IPS-18c (cell line): Measurements from ENCODE around the gene RPS8.

Experiments
- H3K4me3 ChIP-seq: 2 replicates; pipeline ENCODE4 v1.7.0; 2013; ENCODE audit warnings: low read depth, mild to moderate bottlenecking, low read length, moderate library complexity; ENCODE audit not compliant: insufficient read depth
- H3K9me3 ChIP-seq: one replicate; pipeline ENCODE4 v1.6.1; 2013; ENCODE audit warnings: mild to moderate bottlenecking, low read length, moderate library complexity; ENCODE audit not compliant: control insufficient read depth, insufficient read depth

Gene RPS8

GRCh38 chr1:44826375-44827196 is 51.2 kb downstream of the RPS8 start:
- Histone ChIP-seq H3K4me3 (no peak overlapping the region), H3K9me3 (peaks cover 2% of the 10 kb centered on the region)

- H3K4me3 ChIP-seq: no peak overlapping the region
- H3K9me3 ChIP-seq: peaks cover 5% of the 10 kb centered on the region
Observed at GRCh38 chr1:44827197-44828002, 52.1 kb downstream of the RPS8 start.

- Histone ChIP-seq H3K9me3 (peaks cover 6% of the 10 kb centered on the region), H3K4me3 (no peak overlapping the region)
Observed at GRCh38 chr1:44828003-44828651, 52.8 kb downstream of the RPS8 start.
